GM10248 (cell line): ENCODE data around the gene HNRNPA1L2.
"Not testable (repeated sequence)": the region's sequence is repeated elsewhere in the genome, so short reads cannot be mapped to it uniquely, and the experiment has no call there.

ENCODE experiments used
- CTCF ChIA-PET: fragments of 300-600 bp; sonication (Branson Sonifier 250); formaldehyde crosslinking; extraction: SDS; loops from one replicate; lab custom pipeline; 2021; ENCODE audit warnings: antibody characterized with exemption; lab: Yijun Ruan, JAX
- POLR2A ChIA-PET: fragments of 350-650 bp; sonication (Branson Sonifier 250); formaldehyde crosslinking; extraction: SDS; loops from one replicate; lab custom pipeline; 2020; ENCODE audit warnings: antibody characterized with exemption; lab: Yijun Ruan, JAX
- DNase-seq: peaks from one replicate; pipeline ENCODE4 v3.0.0; 2012; ENCODE audit errors: extremely low spot score
- TF ChIP-seq, protein P1 (sequence below): IDR thresholded peaks from 2 replicates; pipeline ENCODE4 v1.5.1; 2012; ENCODE audit warnings: mild to moderate bottlenecking, low read depth; ENCODE audit errors: extremely low read depth, missing control alignments, control extremely low read depth

The HNRNPA1L2 gene

DNA sequence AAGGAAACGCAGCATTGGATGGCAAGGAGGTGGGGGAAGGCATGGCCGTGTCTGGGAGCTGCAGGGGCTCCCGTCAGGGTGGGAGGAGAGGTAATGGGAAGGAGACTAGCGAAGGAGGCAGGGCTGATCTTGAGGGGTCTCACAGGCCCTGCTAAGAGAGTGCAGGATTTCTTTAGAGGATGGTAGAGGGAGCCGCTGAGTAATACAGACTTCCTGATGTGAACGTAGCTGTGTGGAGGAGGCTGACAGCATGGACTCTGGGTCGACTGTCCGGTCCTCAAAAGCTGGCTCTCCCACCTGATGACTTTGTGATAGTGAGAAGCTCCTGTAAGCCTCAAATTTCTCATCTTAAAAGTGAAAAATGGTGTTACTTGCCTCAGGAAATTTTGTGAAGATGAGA is 34.0 kb upstream of the HNRNPA1L2 start:
- DNase-seq, POLR2A ChIA-PET: not testable (repeated sequence)
- CTCF ChIA-PET, result interaction anchor here (0.7 to 4.3 kb wide), 6 partner anchors 9 to 361 kb away, joined by 3 to 46 read pairs (median 8); partner anchors contain the start of gene SUGT1

GRCh38 chr13:52609013-52609606 is 33.1 kb upstream of the HNRNPA1L2 start:
- CTCF ChIA-PET, result interaction anchor here (0.6 to 4.3 kb wide), 15 partner anchors 8 to 636 kb away, joined by 3 to 46 read pairs (median 4); partner anchors contain the start of genes PCDH8 and SUGT1
- TF ChIP-seq, protein P1, sequence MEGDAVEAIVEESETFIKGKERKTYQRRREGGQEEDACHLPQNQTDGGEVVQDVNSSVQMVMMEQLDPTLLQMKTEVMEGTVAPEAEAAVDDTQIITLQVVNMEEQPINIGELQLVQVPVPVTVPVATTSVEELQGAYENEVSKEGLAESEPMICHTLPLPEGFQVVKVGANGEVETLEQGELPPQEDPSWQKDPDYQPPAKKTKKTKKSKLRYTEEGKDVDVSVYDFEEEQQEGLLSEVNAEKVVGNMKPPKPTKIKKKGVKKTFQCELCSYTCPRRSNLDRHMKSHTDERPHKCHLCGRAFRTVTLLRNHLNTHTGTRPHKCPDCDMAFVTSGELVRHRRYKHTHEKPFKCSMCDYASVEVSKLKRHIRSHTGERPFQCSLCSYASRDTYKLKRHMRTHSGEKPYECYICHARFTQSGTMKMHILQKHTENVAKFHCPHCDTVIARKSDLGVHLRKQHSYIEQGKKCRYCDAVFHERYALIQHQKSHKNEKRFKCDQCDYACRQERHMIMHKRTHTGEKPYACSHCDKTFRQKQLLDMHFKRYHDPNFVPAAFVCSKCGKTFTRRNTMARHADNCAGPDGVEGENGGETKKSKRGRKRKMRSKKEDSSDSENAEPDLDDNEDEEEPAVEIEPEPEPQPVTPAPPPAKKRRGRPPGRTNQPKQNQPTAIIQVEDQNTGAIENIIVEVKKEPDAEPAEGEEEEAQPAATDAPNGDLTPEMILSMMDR, result peak; percentile 49
- POLR2A ChIA-PET, result not testable (repeated sequence)
- DNase-seq, result peak; percentile 31

GRCh38 chr13:52610158-52610557 is 32.1 kb upstream of the HNRNPA1L2 start:
- POLR2A ChIA-PET, DNase-seq: not testable (repeated sequence)
- CTCF ChIA-PET, result interaction anchor here (0.8 to 4.3 kb wide), 7 partner anchors 43 to 542 kb away, joined by 3 to 46 read pairs (median 4); partner anchors contain the start of gene SUGT1

- DNase-seq, result no peak
- POLR2A ChIA-PET, result no interaction called here
- CTCF ChIA-PET, result interaction anchor here (2.5 to 3.0 kb wide), 3 partner anchors 7 to 353 kb away, joined by 10 to 13 read pairs (median 13); no protein-coding TSS in a partner anchor
- TF ChIP-seq, protein P1, result no peak
Measured at GRCh38 chr13:52615134-52615801, 27.0 kb upstream of the HNRNPA1L2 start.

GRCh38 chr13:52615812-52616211 is 26.4 kb upstream of the HNRNPA1L2 start:
- POLR2A ChIA-PET, result no interaction called here
- TF ChIP-seq, protein P1, result no peak
- DNase-seq, result no peak

DNA sequence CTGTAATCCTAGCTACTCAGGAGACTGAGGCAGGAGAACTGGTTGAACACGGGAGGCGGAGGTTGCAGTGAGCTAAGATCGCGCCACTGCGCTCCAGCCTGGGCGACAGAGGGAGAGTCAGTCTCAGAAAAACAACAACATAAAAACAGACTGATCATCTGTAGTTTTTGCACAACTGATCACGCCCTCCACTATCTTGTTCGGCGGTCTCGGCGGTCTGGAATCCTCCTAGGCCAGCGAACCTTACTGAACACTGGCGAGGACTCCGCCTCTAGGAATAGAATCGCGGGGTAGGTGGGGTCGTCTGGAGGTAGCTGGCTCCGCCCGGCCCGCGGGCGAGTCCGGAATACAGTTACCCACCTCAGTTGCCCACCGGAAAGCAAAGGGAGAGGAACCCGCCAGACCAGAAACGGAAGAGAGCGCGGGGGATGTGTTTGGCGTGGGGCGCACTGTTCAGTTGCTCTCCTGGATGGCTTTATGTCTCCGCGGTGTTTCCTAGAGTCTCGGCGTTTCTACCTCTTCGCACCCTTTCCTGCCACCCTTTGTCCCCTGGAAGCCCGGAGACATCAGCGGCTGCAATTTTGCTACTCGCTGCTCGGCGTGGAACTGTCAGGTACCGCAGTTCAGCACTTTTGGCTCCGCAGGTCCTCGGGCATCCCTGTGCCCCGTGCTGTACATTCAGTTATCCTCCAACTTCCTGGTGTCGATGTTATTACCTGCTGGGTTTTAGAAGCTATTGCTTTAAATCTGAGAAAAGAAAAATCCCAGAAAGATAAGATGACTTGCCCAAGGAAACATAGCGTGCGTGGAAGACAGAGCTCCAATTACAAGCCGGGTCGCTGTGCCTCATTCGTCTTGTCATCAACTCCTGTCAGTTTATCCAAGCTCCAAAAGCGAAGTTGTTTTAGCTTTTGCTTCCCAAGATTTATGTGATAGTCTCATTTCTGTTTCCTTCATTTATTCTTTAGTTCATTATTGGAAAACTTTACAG is 24.9 kb upstream of the HNRNPA1L2 start:
- TF ChIP-seq, protein P1, result no peak
- ChIA-PET POLR2A (interaction anchor here (0.6 to 1.7 kb wide), 2 partner anchors 35 to 555 kb away, joined by 5 to 6 read pairs; partner anchors contain the start of gene SUGT1), CTCF (interaction anchor here (1.2 to 3.0 kb wide), 9 partner anchors 10 to 351 kb away, joined by 3 to 13 read pairs (median 6); partner anchors contain the start of gene SUGT1)
- DNase-seq, result peak; percentile 86

More at GRCh38 chr13:52615812-52616211, 26.4 kb upstream of the HNRNPA1L2 start:
- CTCF ChIA-PET, result interaction anchor here (2.1 to 3.0 kb wide), 4 partner anchors 8 to 352 kb away, joined by 8 to 13 read pairs (median 12); partner anchors contain the start of gene SUGT1

DNA sequence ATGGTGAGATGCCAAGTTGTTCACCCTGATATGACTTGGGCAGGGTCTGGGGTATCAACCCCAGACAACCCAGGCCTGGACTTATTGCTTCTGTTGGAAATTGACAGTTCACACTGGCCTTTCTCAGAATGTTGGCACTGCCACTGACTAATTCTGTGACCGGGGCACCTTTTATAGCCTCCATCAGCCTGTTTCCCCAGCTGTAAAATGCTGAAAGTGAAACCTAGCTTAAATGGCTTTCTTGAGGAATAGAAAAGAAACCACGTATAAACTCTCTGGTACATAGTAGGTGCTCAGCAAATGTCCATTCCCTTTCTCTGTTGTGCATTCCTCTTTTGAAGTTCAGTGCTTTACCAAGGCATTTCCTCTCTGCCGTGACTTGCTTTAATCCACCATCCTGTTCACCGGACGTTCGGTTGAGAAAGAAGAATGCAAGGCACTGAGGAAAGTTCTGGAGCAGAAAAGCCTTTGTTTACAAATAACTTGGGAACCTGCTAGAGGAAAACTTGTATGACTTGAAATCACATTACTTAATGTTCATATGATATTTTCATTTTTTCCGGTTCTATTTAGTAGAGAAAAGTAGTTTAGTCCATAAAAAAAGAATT is 11.0 kb upstream of the HNRNPA1L2 start:
- DNase-seq, POLR2A ChIA-PET: not testable (repeated sequence)
- CTCF ChIA-PET, result interaction anchor here (1.4 kb wide), 1 partner anchor 337 kb away, joined by 4 read pairs; no protein-coding TSS in a partner anchor
